Suppressor macrophage treated with lipopolysaccharide for 4 hours (primary cell): ENCODE data around the gene GDE1.

ENCODE experiments used
- DNase-seq: peaks from one replicate; pipeline ENCODE4 v3.0.0-alpha.2; 2020

GDE1 gene

DNA sequence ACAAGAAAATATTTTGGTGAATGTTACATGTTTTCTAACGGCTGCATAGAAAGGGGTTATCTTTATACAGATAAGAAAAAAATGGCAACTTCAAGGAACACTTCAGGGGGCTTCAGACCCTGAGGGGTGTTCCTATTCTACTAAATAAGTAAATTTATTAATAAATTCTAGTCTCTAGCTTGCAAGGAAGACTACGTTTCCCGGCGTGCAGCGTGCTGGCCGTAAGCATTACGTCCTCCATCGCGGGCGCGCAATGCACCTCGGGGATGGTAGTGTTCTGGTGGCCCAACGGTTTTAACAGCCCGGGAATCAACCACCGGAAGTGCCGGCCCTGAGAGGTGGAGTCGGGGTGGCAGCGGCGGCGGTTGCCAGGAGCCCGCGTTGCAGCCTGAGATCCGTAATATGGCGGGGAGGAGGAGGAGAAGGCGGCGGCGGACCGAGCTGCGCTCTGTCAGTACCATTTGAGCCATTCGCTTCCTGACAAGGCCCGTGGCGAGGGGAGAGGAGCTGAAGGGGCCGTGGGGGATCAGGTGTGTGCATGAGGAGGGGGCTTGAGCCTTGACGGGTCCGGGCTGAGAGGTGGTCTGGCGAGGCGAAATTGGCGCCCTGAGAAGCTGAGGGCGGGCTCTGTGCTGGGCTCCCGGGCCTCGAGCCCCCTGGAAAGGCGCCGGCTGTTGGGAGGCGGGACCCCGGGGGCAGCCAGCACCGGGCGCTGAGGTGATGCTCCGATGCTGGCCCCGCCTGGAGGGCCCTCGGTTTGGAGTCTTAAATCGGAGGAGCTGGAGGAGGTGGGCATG is 1.9 kb upstream of the GDE1 start, which contains the start of gene CCP110:
CCP110 (plus strand) TSS at position 384 of the 797 bp plus-strand sequence. CDS start 3,940 bp downstream, outside the sequence.
- DNase-seq, result peak; percentile 98

GRCh38 chr16:19523184-19523558 is 1.3 kb upstream of the GDE1 start:
- no peak for DNase-seq

DNA sequence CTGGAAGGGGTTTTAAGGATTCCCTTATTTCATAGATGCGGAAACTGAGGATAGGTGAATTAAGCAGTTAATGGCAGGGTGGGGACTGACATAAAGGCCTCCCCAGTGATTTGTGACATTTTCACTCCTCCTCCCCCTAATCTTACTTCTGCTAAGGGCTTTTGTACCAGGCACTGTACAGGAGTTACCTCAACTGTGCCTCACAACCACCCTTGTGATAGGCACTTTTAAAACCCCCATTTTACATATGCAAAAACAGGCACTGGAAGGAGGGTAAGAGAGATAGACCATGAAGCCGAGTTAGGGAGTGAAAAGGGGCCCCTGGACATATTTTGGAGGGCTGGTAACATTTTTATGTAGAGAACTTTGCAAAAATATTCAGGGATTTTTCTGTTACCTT is 862 bp upstream of the GDE1 start:
- DNase-seq, result no peak

DNA sequence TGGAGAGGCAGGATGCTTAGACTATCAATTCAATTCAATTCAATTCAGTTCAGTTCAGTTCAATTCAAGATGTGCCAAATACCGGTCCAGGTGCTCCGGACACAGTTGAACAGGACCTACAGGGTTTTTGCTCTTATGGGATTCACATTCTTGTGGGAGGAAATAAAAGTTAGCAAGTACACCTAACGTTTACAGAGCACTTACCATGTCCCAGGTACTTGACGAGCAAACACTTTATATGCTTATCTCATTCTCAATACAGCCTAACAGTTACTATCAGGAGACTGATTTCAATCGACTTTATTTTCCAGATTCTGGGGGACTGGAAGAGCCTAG is 467 bp upstream of the GDE1 start:
- DNase-seq, result no peak

DNA sequence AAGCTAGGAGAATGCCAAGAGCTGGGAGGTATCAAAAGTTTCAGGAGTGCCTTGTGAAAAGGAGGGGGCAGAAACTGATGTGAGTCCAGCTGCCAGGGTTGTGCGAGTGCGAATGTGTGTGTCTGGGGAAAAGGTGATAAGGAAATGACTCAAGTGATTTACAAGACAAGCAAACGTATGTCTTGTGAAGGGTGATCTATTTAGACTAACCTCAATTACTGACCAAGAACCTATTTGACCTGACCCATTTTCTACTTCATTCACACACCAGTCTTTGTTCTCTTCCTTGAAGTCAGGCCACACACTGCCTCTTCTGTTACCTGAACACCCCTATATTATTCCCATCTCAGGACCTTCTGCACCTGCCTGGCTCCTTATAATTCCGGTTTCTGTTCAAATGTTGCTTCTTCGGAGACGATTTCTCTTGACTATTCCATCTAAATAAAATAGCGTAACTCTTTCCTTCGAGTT is 1.0 kb downstream of the GDE1 start:
- no peak for DNase-seq

DNA sequence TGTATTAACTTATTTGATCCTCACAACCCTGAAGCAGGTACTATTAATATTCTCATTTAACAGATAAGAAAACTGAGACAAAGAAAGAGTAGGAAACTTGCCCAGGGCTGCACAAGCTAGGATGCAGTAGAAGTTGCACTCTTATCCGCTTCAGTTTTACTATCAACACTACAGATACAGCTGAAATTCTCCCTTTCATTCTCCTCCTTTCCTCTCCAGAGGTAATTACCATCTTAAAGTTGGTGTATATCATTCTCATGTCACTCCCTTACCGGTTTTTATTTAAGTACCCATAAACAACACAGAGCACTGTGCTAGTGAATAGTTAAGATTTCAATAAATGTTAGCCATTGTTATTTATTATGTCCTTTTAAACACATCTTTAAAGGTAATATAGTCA is 3.5 kb downstream of the GDE1 start:
- no peak for DNase-seq

GRCh38 chr16:19517424-19518089 is 4.3 kb downstream of the GDE1 start:
- DNase-seq, result peak; percentile 37

- peak; percentile 19 for DNase-seq
Measured at GRCh38 chr16:19515757-19516156, 6.1 kb downstream of the GDE1 start.

DNA sequence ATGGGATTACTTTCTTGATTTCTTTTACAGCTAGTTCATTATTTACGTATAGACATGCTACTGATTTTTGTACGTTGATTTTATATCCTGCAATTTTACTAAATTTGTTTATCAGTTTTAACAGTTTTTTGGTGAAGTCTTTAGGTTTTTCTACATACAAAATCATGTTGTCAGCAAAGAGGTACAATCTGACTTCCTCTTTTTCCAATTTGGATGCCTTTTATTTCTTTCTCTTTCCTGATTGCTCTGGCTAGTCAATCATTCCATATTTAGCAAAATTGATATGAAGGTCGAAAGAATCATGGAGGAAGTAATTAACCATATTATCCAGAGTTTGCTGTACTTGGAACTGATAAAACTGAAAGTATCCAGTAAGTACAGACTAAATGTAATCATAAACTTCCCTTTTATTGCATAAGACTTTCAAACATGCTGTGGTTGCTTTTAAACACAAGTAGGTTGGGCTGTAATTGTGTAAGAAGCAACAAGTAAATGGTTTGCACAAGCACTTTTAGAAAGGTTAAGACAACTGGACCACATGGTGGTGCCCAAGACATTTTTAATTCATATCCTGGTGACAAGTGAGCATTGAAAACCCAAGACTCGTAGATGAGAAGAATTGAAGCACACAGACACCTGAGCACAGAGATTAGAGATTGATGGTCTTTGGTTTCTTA is 8.4 kb downstream of the GDE1 start:
- DNase-seq, result peak; percentile 85

DNA sequence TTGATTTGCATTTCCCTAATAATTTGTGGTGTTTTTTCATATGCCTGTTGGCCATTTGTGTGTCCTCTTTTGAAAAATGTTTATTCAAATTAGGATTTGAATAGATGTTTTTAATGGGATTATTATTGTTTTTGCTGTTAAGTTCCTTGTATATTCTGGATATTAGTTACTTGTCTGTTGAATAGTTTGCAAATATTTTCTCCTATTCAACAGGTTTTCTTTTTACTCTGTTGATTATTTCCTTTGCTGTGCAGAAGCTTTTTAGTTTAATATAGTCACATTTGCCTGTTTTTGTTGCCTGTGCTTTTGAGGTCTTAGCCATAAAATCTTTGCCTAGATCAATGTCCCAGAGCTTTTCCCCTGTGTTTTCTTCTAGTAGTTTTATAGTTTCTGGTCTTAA is 9.6 kb downstream of the GDE1 start:
- DNase-seq, result no peak

- DNase-seq, result no peak
Measured at GRCh38 chr16:19507867-19508266, 14.0 kb downstream of the GDE1 start.

- no peak for DNase-seq
Measured at GRCh38 chr16:19506965-19507364, 14.9 kb downstream of the GDE1 start.

GRCh38 chr16:19505600-19506303 is 16.1 kb downstream of the GDE1 start:
- no peak for DNase-seq

DNA sequence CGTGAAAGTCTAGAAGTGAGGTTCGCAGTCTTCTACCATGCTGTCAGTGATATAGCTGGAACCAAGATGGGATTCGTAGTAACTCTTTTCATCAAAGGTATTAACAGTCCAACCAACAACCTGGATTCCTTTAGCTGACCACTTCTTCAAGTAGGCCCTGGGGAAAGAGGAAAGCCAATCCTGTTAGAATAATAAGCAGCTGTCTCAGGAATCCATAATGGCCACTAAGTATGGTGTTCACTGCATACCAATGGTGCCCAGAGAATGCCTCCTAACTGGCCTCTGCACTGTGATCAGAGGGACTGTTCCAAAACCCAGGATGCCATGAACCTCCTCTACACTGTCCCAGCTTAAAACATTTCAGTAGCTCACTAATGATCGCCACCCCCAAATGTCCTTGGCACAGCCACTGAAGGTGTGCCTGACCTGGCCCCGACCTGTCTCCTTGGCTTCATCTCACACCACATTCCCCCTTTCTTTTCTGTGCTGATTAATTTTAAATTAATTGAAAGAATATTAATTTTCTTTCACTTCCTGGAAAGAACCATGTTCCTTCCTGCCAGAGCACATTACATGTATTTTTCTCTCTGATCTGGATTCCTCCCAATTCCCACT is 18.3 kb downstream of the GDE1 start:
- no peak for DNase-seq

GRCh38 chr16:19502395-19503131 is 19.3 kb downstream of the GDE1 start:
- peak; percentile 89 for DNase-seq

DNA sequence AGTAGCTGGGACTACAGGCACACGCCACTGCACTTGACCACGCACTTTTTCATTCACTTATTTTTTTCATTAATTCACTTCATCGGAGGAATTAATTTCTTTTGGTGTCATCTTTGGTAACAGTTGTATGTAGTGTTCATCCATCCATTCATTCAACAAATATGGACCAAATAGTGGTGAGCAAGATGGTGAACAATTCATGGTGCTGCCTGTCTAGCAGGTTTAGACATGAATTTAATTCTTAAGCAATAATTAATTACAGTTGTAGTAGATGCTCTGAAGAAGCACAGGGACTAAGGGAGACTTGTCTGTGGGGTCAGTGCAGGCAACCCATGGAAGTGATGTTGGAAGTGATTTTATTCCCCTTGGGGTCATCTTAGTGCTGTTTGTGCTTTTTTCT is 22.4 kb downstream of the GDE1 start:
- no peak for DNase-seq

DNA sequence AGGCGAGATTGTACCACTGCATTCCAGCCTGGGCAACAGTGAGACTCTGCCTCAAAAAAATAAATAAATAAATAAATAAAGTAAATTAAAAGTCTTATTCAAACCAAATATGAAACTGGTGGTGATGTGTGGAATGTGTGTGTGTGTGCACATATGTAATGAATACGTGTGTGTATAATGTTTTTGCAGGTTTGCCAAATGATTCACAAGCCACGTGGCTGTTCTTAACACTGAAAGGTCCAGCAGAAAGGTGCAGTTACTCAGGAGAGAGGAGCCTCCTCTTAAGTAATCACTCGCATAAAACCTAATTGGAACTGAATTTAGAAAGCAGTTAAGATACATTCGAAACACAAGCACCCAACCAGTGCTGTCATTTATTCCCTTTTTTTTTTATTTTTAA is 22.9 kb downstream of the GDE1 start:
- DNase-seq, result no peak

DNA sequence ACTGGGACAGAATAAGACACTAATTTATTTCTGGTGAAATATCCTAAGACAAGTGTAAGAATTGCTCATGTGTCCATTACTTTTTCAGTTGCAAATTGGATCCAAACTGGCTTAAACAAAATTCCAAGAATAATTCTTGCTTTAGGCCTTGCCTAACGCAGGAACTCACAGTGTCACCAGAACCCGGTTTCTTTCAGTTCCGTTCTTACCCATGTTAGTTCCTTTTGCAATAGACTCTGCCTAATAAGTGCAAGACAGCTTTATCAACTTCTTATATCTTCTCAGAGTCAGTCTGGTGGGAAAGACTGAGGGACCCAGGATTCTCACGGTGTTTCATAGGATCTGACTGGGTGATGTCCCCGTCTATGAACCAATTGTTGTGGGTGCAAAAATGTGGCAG is 24.7 kb downstream of the GDE1 start:
- peak; percentile 78 for DNase-seq

DNA sequence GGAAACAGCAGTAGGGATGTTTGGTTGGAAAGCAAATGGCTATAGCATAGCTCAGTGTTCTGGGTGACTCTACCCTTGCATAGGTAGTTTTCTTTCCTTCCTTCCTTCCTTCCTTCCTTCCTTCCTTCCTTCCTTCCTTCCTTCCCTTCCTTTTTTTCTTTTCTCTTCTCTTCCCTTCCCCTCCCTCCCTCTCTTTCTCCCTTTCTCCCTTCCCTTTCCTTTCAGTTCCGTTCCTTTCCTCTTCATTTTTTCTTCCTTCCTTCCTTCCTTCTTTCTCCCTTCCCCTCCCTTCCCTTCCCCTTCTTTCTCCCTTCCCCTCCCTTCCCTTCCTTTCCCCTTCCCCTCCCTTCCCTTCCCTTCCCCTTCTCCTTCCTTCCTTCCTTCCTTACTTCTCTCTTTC is 31.3 kb downstream of the GDE1 start:
- DNase-seq, result no peak

DNA sequence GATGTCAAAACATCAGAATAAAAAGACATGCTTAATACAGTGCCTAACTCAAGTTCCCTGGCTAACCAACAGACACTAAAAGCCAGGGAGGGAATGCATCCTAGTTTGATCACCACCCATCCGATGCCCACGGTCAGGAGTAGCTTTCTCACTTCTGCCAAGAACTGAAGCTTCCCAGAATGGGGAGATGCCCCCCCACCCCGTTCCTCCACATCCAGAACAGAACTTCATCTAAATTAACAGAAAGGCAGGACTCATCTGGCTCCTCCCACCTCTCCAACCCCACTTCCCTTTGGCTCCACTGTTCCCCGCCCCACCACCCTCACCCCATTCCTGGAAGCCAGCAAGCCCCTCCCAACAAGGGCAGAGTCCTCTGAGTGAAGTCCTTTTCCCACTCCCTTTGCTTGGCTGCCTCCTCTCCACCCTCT is 33.7 kb downstream of the GDE1 start:
- no peak for DNase-seq

GRCh38 chr16:19486750-19487325 is 35.1 kb downstream of the GDE1 start:
- DNase-seq, result no peak

GRCh38 chr16:19486051-19486450 is 35.8 kb downstream of the GDE1 start:
- DNase-seq, result no peak
